MCF 10A (cell line): ENCODE measurements around the gene CCL26. TPM values are rescaled to one million over a fixed set of nuclear protein-coding genes. Genes with fewer than 3 reads are reported as not detected.
"Not testable (repeated sequence)": the region's sequence is repeated elsewhere in the genome, so short reads cannot be mapped to it uniquely, and the experiment has no call there.

Experiments
- BruUV-seq: library from RNA; stranded (reverse); fragments of 400-500 nt; replicated peaks from 2 replicates; lab custom pipeline; 2021; lab: Mats Ljungman, UMichigan
- CTCF ChIA-PET: fragments of 300-600 bp; sonication (Branson Sonifier 250); formaldehyde crosslinking; extraction: SDS; loops from one replicate; lab custom pipeline; 2021; ENCODE audit warnings: antibody characterized with exemption, inconsistent platforms; lab: Yijun Ruan, JAX
- POLR2A ChIA-PET: fragments of 300-600, 350-650 bp; sonication (Branson Sonifier 250); formaldehyde crosslinking; extraction: SDS; loops from one replicate; lab custom pipeline; 2020; ENCODE audit warnings: antibody characterized with exemption, inconsistent platforms; lab: Yijun Ruan, JAX
- DNase-seq: peaks from one replicate; pipeline ENCODE4 v3.0.0-alpha.2; 2018; ENCODE audit not compliant: unreplicated experiment
- H3K27ac Mint-ChIP-seq: one replicate; pipeline ENCODE4 v1.8.0; 2022; ENCODE audit warnings: mild to moderate bottlenecking, low read depth, mixed read lengths; ENCODE audit not compliant: unreplicated experiment
- H3K27me3 Mint-ChIP-seq: one replicate; pipeline ENCODE4 v1.8.0; 2022; ENCODE audit warnings: mixed read lengths; ENCODE audit not compliant: insufficient read depth, unreplicated experiment
- H3K36me3 Mint-ChIP-seq: one replicate; pipeline ENCODE4 v1.8.0; 2022; ENCODE audit warnings: mild to moderate bottlenecking, moderate library complexity, mixed read lengths; ENCODE audit not compliant: insufficient read depth, unreplicated experiment
- H3K4me1 Mint-ChIP-seq: one replicate; pipeline ENCODE4 v1.8.0; 2022; ENCODE audit warnings: mixed read lengths; ENCODE audit not compliant: insufficient read depth, unreplicated experiment
- H3K4me3 Mint-ChIP-seq: one replicate; pipeline ENCODE4 v1.8.0; 2022; ENCODE audit warnings: mild to moderate bottlenecking, moderate library complexity, mixed read lengths; ENCODE audit not compliant: unreplicated experiment
- H3K9me3 Mint-ChIP-seq: one replicate; pipeline ENCODE4 v1.8.0; 2022; ENCODE audit warnings: mixed read lengths; ENCODE audit not compliant: unreplicated experiment
- CTCF ChIP-seq: fragments of 200-600 bp; IDR thresholded peaks from one replicate; pipeline ENCODE4 v1.8.0; 2022; ENCODE audit warnings: antibody characterized with exemption, mild to moderate bottlenecking; ENCODE audit not compliant: unreplicated experiment
- intact Hi-C: fragments of 100-400 bp; cut with micrococcal nuclease; formaldehyde crosslinking; loops from 2 replicates; pipeline ENCODE4 v1.14.1; 2022
- total RNA-seq: library from RNA; stranded (reverse); gene quantifications from 2 replicates; pipeline ENCODE4 v1.2.3, GENCODE V29; 2022

The CCL26 gene
- total RNA-seq, 1 experiment from 2014 or later = not detected

- H3K4me3 Mint-ChIP-seq, H3K27ac Mint-ChIP-seq, CTCF ChIA-PET, BruUV-seq, H3K9me3 Mint-ChIP-seq, DNase-seq, POLR2A ChIA-PET, H3K36me3 Mint-ChIP-seq: not testable (repeated sequence)
- Mint-ChIP-seq H3K27me3 (peaks cover 45% of the 10 kb centered on the region), H3K4me1 (peaks cover 12% of the 10 kb centered on the region)
- intact Hi-C loops = loop anchor here (5.0 to 10.0 kb wide), 2 partner anchors 66 to 353 kb away; no protein-coding TSS in a partner anchor
Measured at GRCh38 chr7:75779035-75779434, 7.0 kb upstream of the CCL26 start.

DNA sequence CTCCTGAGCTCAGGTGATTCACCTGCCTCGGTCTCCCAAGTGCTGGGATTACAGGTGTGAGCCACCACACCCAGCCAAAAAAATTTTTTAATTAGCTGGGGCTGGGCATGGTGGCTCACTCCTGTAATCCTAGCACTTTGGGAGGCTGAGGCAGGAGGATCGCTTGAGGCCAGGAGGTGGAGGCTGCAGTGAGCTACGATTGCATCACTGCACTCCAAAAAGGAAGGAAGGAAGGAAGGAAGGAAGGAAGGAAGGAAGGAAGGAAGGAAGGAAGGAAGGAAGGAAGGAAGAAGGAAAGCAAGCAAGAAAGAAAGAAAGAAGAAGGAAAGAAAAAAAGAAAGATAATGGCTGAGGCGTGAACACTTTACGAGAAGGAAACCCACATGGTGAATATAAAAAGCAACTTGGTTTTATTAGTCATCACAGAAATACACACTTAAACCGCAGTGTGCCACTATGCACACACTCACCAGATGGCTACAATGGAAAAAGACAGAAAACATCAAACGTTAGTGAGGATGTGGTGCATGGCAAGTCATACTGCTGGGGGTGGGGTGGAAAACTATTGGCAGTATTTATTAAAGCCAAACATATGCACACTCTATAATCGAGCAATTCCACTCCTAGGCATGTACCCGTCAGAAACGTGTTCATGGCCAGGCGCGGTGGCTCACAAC lies 4.4 kb upstream of the CCL26 start:
- Mint-ChIP-seq H3K4me1 (peaks cover 12% of the 10 kb centered on the region), H3K27ac (no peak overlapping the region), H3K4me3 (no peak overlapping the region), H3K27me3 (peaks cover 26% of the 10 kb centered on the region), H3K9me3 (no peaks in the 10 kb centered on the region), H3K36me3 (no peaks in the 10 kb centered on the region)
- intact Hi-C loops = loop anchor here (1.0 to 10.0 kb wide), 3 partner anchors 68 to 356 kb away; no protein-coding TSS in a partner anchor
- ChIA-PET CTCF (interaction anchor here (0.9 to 1.3 kb wide), 2 partner anchors 14 to 244 kb away, joined by 4 read pairs; no protein-coding TSS in a partner anchor), POLR2A (interaction anchor here (1.1 kb wide), 1 partner anchor 138 kb away, joined by 3 read pairs; the partner anchor contains the start of gene POR)
- DNase-seq = peak; percentile 59
- TF ChIP-seq CTCF = peak; percentile 17
- no TSS peak for BruUV-seq

- not testable (repeated sequence) for H3K36me3 Mint-ChIP-seq, BruUV-seq, H3K9me3 Mint-ChIP-seq, H3K4me3 Mint-ChIP-seq, H3K27me3 Mint-ChIP-seq, H3K27ac Mint-ChIP-seq
- H3K4me1 Mint-ChIP-seq = peaks cover 11% of the 10 kb centered on the region
- intact Hi-C loops = loop anchor here (10.0 kb wide), 1 partner anchor 71 kb away; no protein-coding TSS in a partner anchor
- POLR2A ChIA-PET = interaction anchor here (0.7 kb wide), 2 partner anchors 13 to 296 kb away, joined by 3 read pairs; no protein-coding TSS in a partner anchor
- DNase-seq = peak; percentile 18
- CTCF ChIA-PET = interaction anchor here (1.5 kb wide), 1 partner anchor 11 kb away, joined by 5 read pairs; no protein-coding TSS in a partner anchor
Measured at GRCh38 chr7:75773958-75774357, 1.9 kb upstream of the CCL26 start.

DNA sequence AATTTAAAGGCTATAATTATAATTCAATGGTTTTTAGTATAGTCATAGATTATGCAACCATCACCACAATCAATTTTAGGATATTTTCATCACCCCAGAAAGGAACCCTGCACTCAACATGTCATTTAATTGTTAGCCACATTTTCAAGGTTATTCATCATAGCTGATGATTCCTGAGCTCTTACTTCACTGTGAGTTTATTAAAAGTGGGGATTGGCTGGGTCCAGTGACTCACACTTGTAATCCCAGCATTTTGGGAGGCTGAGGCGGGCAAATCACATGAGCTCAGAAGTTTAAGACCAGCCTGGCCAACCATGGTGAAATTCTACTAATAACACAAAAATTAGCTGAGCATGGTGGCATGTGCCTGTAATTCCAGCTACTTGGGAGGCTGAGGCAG lies 787 bp downstream of the CCL26 start:
- no TSS peak for BruUV-seq
- ChIA-PET POLR2A (interaction anchor here (0.9 kb wide), 1 partner anchor 144 kb away, joined by 3 read pairs; no protein-coding TSS in a partner anchor), CTCF (interaction anchor here (0.7 to 1.0 kb wide), 2 partner anchors 9 to 222 kb away, joined by 3 to 5 read pairs; no protein-coding TSS in a partner anchor)

More for the DNA sequence above, 787 bp downstream of the CCL26 start:
- H3K4me1 Mint-ChIP-seq = peaks cover 7% of the 10 kb centered on the region
- no peak for TF ChIP-seq CTCF
- no peak overlapping the region for H3K27ac Mint-ChIP-seq
- no peaks in the 10 kb centered on the region for H3K9me3 Mint-ChIP-seq
- peak; percentile 33 for DNase-seq
- H3K36me3 Mint-ChIP-seq = no peaks in the 10 kb centered on the region
- intact Hi-C loops = loop anchor here (10.0 kb wide), 1 partner anchor 74 kb away; no protein-coding TSS in a partner anchor
- H3K27me3 Mint-ChIP-seq = no peaks in the 10 kb centered on the region
- no peak overlapping the region for H3K4me3 Mint-ChIP-seq
